Mesendoderm (in vitro differentiated cells): Measurements from ENCODE around the gene CD3E.
A peak's percentile ranks its signal among the peaks of the same experiment; 100 is the strongest.

Experiments used
- DNase-seq: peaks from one replicate; pipeline ENCODE4 v3.0.0; 2013
- H2AK5ac ChIP-seq: 2 replicates; pipeline ENCODE4 v1.6.1; 2013; ENCODE audit warnings: low read length, inconsistent platforms
- H2BK120ac ChIP-seq: 2 replicates; pipeline ENCODE4 v1.6.1; 2013; ENCODE audit warnings: low read depth, mild to moderate bottlenecking, low read length, moderate library complexity, mixed read lengths
- H2BK15ac ChIP-seq: replicated peaks from 2 replicates; pipeline ENCODE4 v1.6.1; 2013; ENCODE audit warnings: low read depth, mild to moderate bottlenecking, moderate library complexity
- H2BK5ac ChIP-seq: 2 replicates; pipeline ENCODE4 v1.6.1; 2013; ENCODE audit warnings: low read length, inconsistent platforms
- H3K18ac ChIP-seq: 2 replicates; pipeline ENCODE4 v1.6.1; 2013; ENCODE audit warnings: mild to moderate bottlenecking, low read length, mixed read lengths
- H3K23ac ChIP-seq: one replicate; pipeline ENCODE4 v1.6.1; 2013; ENCODE audit warnings: low read length
- H3K27ac ChIP-seq: 2 replicates; pipeline ENCODE4 v1.5.1; 2013; ENCODE audit warnings: low read depth, mild to moderate bottlenecking, inconsistent platforms, low read length, moderate library complexity
- H3K27me3 ChIP-seq: 2 replicates; pipeline ENCODE4 v1.6.1; 2013; ENCODE audit warnings: low read length, control low read depth, mild to moderate bottlenecking, inconsistent platforms; ENCODE audit not compliant: insufficient read depth, poor library complexity
- H3K36me3 ChIP-seq: 2 replicates; pipeline ENCODE4 v1.6.1; 2013; ENCODE audit warnings: low read length, inconsistent platforms; ENCODE audit not compliant: control insufficient read depth, insufficient read depth
- H3K4ac ChIP-seq: one replicate; pipeline ENCODE4 v1.6.1; 2013; ENCODE audit warnings: low read depth, mild to moderate bottlenecking, low read length, moderate library complexity
- H3K4me1 ChIP-seq: 2 replicates; pipeline ENCODE4 v1.6.1; 2013; ENCODE audit warnings: low read depth, low read length, inconsistent platforms; ENCODE audit not compliant: control insufficient read depth
- H3K4me2 ChIP-seq: 2 replicates; pipeline ENCODE4 v1.6.1; 2013; ENCODE audit warnings: low read length
- H3K4me3 ChIP-seq: 2 replicates; pipeline ENCODE4 v1.5.1; 2013; ENCODE audit warnings: mild to moderate bottlenecking, low read length
- H3K56ac ChIP-seq: one replicate; pipeline ENCODE4 v1.6.1; 2013; ENCODE audit warnings: low read length
- H3K79me1 ChIP-seq: 2 replicates; pipeline ENCODE4 v1.6.1; 2013; ENCODE audit warnings: low read length, inconsistent platforms
- H3K79me2 ChIP-seq: 2 replicates; pipeline ENCODE4 v1.6.1; 2013; ENCODE audit warnings: mild to moderate bottlenecking, low read length; ENCODE audit not compliant: control insufficient read depth, insufficient read depth
- H3K9ac ChIP-seq: 2 replicates; pipeline ENCODE4 v1.6.1; 2013; ENCODE audit warnings: low read length, inconsistent platforms
- H4K5ac ChIP-seq: one replicate; pipeline ENCODE4 v1.6.1; 2013; ENCODE audit warnings: low read length
- H4K8ac ChIP-seq: one replicate; pipeline ENCODE4 v1.6.1; 2013; ENCODE audit warnings: low read depth, mild to moderate bottlenecking, control low read depth, low read length, moderate library complexity
- WGBS: extraction: QIAGEN DNeasy Blood & Tissue Kit; methylation state at CpG from one replicate; pipeline ENCODE4 v1.1.7; 2013; ENCODE audit warnings: low lambda C conversion rate, missing lambda C conversion rate; ENCODE audit not compliant: insufficient coverage; ENCODE audit errors: extremely low coverage; 5-methylcytosine and 5-hydroxymethylcytosine counted together

Gene CD3E

GRCh38 chr11:118341815-118342489 lies 37.4 kb downstream of the CD3E start:
- H3K4ac ChIP-seq = no peak overlapping the region
- no peaks in the 10 kb centered on the region for H3K79me1 ChIP-seq
- H3K36me3 ChIP-seq = no peaks in the 10 kb centered on the region
- H3K27me3 ChIP-seq = no peaks in the 10 kb centered on the region
- no peak overlapping the region for H3K23ac ChIP-seq
- H4K8ac ChIP-seq = no peak overlapping the region
- H2BK5ac ChIP-seq = no peak overlapping the region
- no peak for DNase-seq
- no peak overlapping the region for H2BK120ac ChIP-seq
- H3K9ac ChIP-seq = no peak overlapping the region
- no CpG with 5 or more reads among the region's 5 CpGs for WGBS
- H2AK5ac ChIP-seq = no peak overlapping the region
- H3K4me1 ChIP-seq = no peaks in the 10 kb centered on the region
- H3K4me2 ChIP-seq = no peak overlapping the region
- no peak overlapping the region for H3K27ac ChIP-seq
- H3K79me2 ChIP-seq = no peaks in the 10 kb centered on the region
- no peak overlapping the region for H3K4me3 ChIP-seq
- H3K56ac ChIP-seq = no peak overlapping the region
- H4K5ac ChIP-seq = no peak overlapping the region
- no peak overlapping the region for H3K18ac ChIP-seq
- no peak overlapping the region for H2BK15ac ChIP-seq

DNA sequence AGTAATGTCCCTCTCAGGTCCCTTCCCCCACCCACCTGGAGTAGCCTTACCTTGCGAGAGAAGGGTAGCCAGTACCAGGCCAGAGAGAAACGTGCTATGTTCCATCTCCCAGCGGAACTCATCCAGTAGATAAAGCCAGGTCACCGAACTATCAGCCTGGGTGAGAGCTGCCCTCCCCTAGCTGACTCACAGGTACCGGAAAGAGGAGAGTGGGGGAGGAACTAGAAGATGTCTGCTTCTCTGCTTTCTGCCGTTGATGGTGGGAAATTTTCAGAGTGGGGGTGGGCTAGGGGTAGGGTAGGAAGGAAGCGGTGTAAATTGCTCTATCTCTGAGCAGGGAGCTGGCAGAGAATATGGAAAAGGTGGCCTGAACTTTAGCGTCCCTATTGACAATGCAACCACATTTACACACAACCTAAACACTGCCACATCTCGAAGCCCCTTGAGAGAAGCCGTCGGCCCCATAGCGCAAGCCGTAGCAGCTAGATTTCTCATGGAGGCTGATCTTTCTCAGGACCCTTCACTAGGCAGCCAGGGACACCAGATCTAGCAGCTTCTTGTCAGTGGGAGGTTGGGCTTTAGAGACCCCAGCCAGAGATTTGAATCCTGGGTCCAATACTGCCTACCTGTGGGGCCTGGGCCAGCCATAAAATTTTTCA lies 38.1 kb downstream of the CD3E start, which contains the start of gene CD3D:
TSS of gene CD3D (minus strand) at position 203 of the 659 bp plus-strand sequence. CDS start at position 105, 98 bp downstream.
- Histone ChIP-seq H3K27me3 (no peaks in the 10 kb centered on the region), H3K9ac (no peak within 1 kb of the TSS), H3K4me2 (no peak within 1 kb of the TSS), H3K56ac (no peak within 1 kb of the TSS), H3K4me1 (no peaks in the 10 kb centered on the region), H3K27ac (no peak within 1 kb of the TSS), H2BK120ac (no peak within 1 kb of the TSS), H3K79me2 (no peaks in the 10 kb centered on the region), H3K18ac (no peak within 1 kb of the TSS), H4K8ac (no peak within 1 kb of the TSS), H3K4me3 (no peak within 1 kb of the TSS), H2BK5ac (no peak within 1 kb of the TSS), H2AK5ac (no peak within 1 kb of the TSS), H3K23ac (no peak within 1 kb of the TSS), H3K79me1 (no peaks in the 10 kb centered on the region), H4K5ac (no peak within 1 kb of the TSS), H3K36me3 (no peaks in the 10 kb centered on the region), H2BK15ac (no peak within 1 kb of the TSS), H3K4ac (no peak within 1 kb of the TSS)
- no CpG with 5 or more reads among the region's 13 CpGs for WGBS
- DNase-seq = peak; percentile 19

- no CpG with 5 or more reads among the region's 9 CpGs for WGBS
- H3K4me1 ChIP-seq = no peaks in the 10 kb centered on the region
- no peak overlapping the region for H2BK15ac ChIP-seq
- H4K8ac ChIP-seq = no peak overlapping the region
- no peak overlapping the region for H4K5ac ChIP-seq
- no peaks in the 10 kb centered on the region for H3K79me2 ChIP-seq
- no peak overlapping the region for H3K9ac ChIP-seq
- H3K56ac ChIP-seq = no peak overlapping the region
- H3K4me3 ChIP-seq = no peak overlapping the region
- no peak overlapping the region for H2BK120ac ChIP-seq
- H3K23ac ChIP-seq = no peak overlapping the region
- no peak overlapping the region for H3K4ac ChIP-seq
- H3K27me3 ChIP-seq = no peaks in the 10 kb centered on the region
- DNase-seq = no peak
- no peaks in the 10 kb centered on the region for H3K79me1 ChIP-seq
- H3K4me2 ChIP-seq = no peak overlapping the region
- no peaks in the 10 kb centered on the region for H3K36me3 ChIP-seq
- H2AK5ac ChIP-seq = no peak overlapping the region
- no peak overlapping the region for H2BK5ac ChIP-seq
- H3K27ac ChIP-seq = no peak overlapping the region
- no peak overlapping the region for H3K18ac ChIP-seq
Observed at GRCh38 chr11:118343248-118343647, 38.7 kb downstream of the CD3E start.

GRCh38 chr11:118343981-118344515 lies 39.5 kb downstream of the CD3E start, which contains the start of gene CD3G:
Gene CD3G (plus strand): TSS chr11:118344344. CDS start chr11:118344424, 80 bp downstream.
- no peak within 1 kb of the TSS for H4K8ac ChIP-seq
- H3K36me3 ChIP-seq = no peaks in the 10 kb centered on the region
- H3K79me1 ChIP-seq = no peaks in the 10 kb centered on the region
- no peak within 1 kb of the TSS for H3K18ac ChIP-seq
- H3K23ac ChIP-seq = no peak within 1 kb of the TSS
- H3K4ac ChIP-seq = no peak within 1 kb of the TSS
- no peak within 1 kb of the TSS for H4K5ac ChIP-seq
- no peak within 1 kb of the TSS for H2BK15ac ChIP-seq
- no peak within 1 kb of the TSS for H3K56ac ChIP-seq
- no peak within 1 kb of the TSS for H3K9ac ChIP-seq
- no peak within 1 kb of the TSS for H2AK5ac ChIP-seq
- no peak within 1 kb of the TSS for H2BK120ac ChIP-seq
- no peaks in the 10 kb centered on the region for H3K27me3 ChIP-seq
- H3K4me3 ChIP-seq = no peak within 1 kb of the TSS
- no peak within 1 kb of the TSS for H2BK5ac ChIP-seq
- no CpG with 5 or more reads among the region's 6 CpGs for WGBS
- no peak within 1 kb of the TSS for H3K4me2 ChIP-seq
- H3K79me2 ChIP-seq = no peaks in the 10 kb centered on the region
- no peaks in the 10 kb centered on the region for H3K4me1 ChIP-seq
- no peak for DNase-seq
- no peak within 1 kb of the TSS for H3K27ac ChIP-seq

GRCh38 chr11:118349475-118349874 lies 44.9 kb downstream of the CD3E start:
- H2BK5ac ChIP-seq = no peak overlapping the region
- WGBS = no CpG with 5 or more reads among the region's 6 CpGs
- H4K8ac ChIP-seq = no peak overlapping the region
- H3K79me2 ChIP-seq = no peaks in the 10 kb centered on the region
- H3K27ac ChIP-seq = no peak overlapping the region
- no peak overlapping the region for H2BK120ac ChIP-seq
- H3K4ac ChIP-seq = no peak overlapping the region
- no peaks in the 10 kb centered on the region for H3K4me1 ChIP-seq
- no peak overlapping the region for H3K18ac ChIP-seq
- H2BK15ac ChIP-seq = no peak overlapping the region
- no peaks in the 10 kb centered on the region for H3K27me3 ChIP-seq
- H3K4me3 ChIP-seq = no peak overlapping the region
- no peak overlapping the region for H3K4me2 ChIP-seq
- no peak overlapping the region for H3K9ac ChIP-seq
- no peak overlapping the region for H2AK5ac ChIP-seq
- no peak for DNase-seq
- H3K56ac ChIP-seq = no peak overlapping the region
- no peaks in the 10 kb centered on the region for H3K79me1 ChIP-seq
- H4K5ac ChIP-seq = no peak overlapping the region
- H3K36me3 ChIP-seq = no peaks in the 10 kb centered on the region
- no peak overlapping the region for H3K23ac ChIP-seq
